Type B pancreatic cell (in vitro differentiated cells): ENCODE data around the gene NPPB. TPM values are rescaled to one million over a fixed set of nuclear protein-coding genes. Genes with fewer than 3 reads are reported as not detected.
A peak's percentile ranks its signal among the peaks of the same experiment; 100 is the strongest.
"Not testable (repeated sequence)": the region's sequence is repeated elsewhere in the genome, so short reads cannot be mapped to it uniquely, and the experiment has no call there.

ENCODE experiments used
- DNase-seq: peaks from one replicate; pipeline ENCODE4 v3.0.0; 2021; ENCODE audit warnings: mixed read lengths; ENCODE audit not compliant: unreplicated experiment; ENCODE audit errors: extremely low spot score
- H3K27ac Mint-ChIP-seq: 2 replicates; pipeline ENCODE4 v1.8.0; 2021; ENCODE audit warnings: mild to moderate bottlenecking, mixed read lengths
- H3K27me3 Mint-ChIP-seq: 2 replicates; pipeline ENCODE4 v1.8.0; 2021; ENCODE audit warnings: mixed read lengths
- H3K36me3 Mint-ChIP-seq: 2 replicates; pipeline ENCODE4 v1.8.0; 2021; ENCODE audit warnings: mixed read lengths
- H3K4me1 Mint-ChIP-seq: one replicate; pipeline ENCODE4 v1.8.0; 2021; ENCODE audit warnings: mixed read lengths; ENCODE audit not compliant: unreplicated experiment
- H3K4me3 Mint-ChIP-seq: 2 replicates; pipeline ENCODE4 v1.8.0; 2021; ENCODE audit warnings: mild to moderate bottlenecking, mixed read lengths
- H3K9me3 Mint-ChIP-seq: 2 replicates; pipeline ENCODE4 v1.8.0; 2021; ENCODE audit warnings: mixed read lengths
- long read RNA-seq: library from polyadenylated mRNA; unstranded; transcript quantifications from one replicate; pipeline ENCODE4 v2.0.0, GENCODE V29; 2020
- total RNA-seq: library from RNA; stranded (reverse); gene quantifications from 2 replicates; pipeline ENCODE4 v1.2.1, GENCODE V29; 2021; ENCODE audit warnings: low replicate concordance
- TF ChIP-seq, protein P1 (sequence below): fragments of 200-600 bp; sonication (generic); conservative IDR thresholded peaks from 2 replicates; pipeline ENCODE4 v1.5.0; 2021; ENCODE audit warnings: antibody characterized with exemption, mild to moderate bottlenecking

The NPPB gene
- total RNA-seq, result 0.71 and 1.7 TPM in 2 replicates
- long read RNA-seq, partial matches to known transcripts, result 0 of 1 reads
- long read RNA-seq, other reads (novel, unspliced or antisense), result 0 of 1 reads

GRCh38 chr1:11858613-11858967 is at the start of gene NPPB:
Gene NPPB, minus strand, starts transcription at chr1:11858945. Its CDS starts 112 bp downstream, at chr1:11858833.
- no peak within 1 kb of the TSS for H3K27ac Mint-ChIP-seq
- no peak for DNase-seq
- peak within 1 kb of the TSS; percentile 20 for H3K4me3 Mint-ChIP-seq
- no peaks in the 10 kb centered on the region for H3K4me1 Mint-ChIP-seq
- H3K27me3 Mint-ChIP-seq, result peaks cover 79% of the 10 kb centered on the region
- H3K9me3 Mint-ChIP-seq, result no peaks in the 10 kb centered on the region
- no peaks in the 10 kb centered on the region for H3K36me3 Mint-ChIP-seq
- TF ChIP-seq, protein P1, sequence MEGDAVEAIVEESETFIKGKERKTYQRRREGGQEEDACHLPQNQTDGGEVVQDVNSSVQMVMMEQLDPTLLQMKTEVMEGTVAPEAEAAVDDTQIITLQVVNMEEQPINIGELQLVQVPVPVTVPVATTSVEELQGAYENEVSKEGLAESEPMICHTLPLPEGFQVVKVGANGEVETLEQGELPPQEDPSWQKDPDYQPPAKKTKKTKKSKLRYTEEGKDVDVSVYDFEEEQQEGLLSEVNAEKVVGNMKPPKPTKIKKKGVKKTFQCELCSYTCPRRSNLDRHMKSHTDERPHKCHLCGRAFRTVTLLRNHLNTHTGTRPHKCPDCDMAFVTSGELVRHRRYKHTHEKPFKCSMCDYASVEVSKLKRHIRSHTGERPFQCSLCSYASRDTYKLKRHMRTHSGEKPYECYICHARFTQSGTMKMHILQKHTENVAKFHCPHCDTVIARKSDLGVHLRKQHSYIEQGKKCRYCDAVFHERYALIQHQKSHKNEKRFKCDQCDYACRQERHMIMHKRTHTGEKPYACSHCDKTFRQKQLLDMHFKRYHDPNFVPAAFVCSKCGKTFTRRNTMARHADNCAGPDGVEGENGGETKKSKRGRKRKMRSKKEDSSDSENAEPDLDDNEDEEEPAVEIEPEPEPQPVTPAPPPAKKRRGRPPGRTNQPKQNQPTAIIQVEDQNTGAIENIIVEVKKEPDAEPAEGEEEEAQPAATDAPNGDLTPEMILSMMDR, result no peak

GRCh38 chr1:11908095-11908675 is 49.4 kb upstream of the NPPB start:
- peak overlapping the region; percentile 94 for H3K4me3 Mint-ChIP-seq

GRCh38 chr1:11907275-11908094 is 48.7 kb upstream of the NPPB start:
- H3K36me3 Mint-ChIP-seq, result no peaks in the 10 kb centered on the region
- peak; percentile 93 for DNase-seq
- no peaks in the 10 kb centered on the region for H3K9me3 Mint-ChIP-seq
- H3K4me1 Mint-ChIP-seq, result peaks cover 18% of the 10 kb centered on the region
- TF ChIP-seq, protein P1, result peak; percentile 85
- H3K27me3 Mint-ChIP-seq, result peaks cover 12% of the 10 kb centered on the region
- peak overlapping the region; percentile 100 for H3K27ac Mint-ChIP-seq
- peak overlapping the region; percentile 94 for H3K4me3 Mint-ChIP-seq

More at GRCh38 chr1:11908095-11908675, 49.4 kb upstream of the NPPB start:
- TF ChIP-seq, protein P1, result no peak
- DNase-seq, result no peak
- no peaks in the 10 kb centered on the region for H3K36me3 Mint-ChIP-seq
- peak overlapping the region; percentile 100 for H3K27ac Mint-ChIP-seq
- peaks cover 12% of the 10 kb centered on the region for H3K27me3 Mint-ChIP-seq
- no peaks in the 10 kb centered on the region for H3K9me3 Mint-ChIP-seq
- H3K4me1 Mint-ChIP-seq, result peaks cover 20% of the 10 kb centered on the region

DNA sequence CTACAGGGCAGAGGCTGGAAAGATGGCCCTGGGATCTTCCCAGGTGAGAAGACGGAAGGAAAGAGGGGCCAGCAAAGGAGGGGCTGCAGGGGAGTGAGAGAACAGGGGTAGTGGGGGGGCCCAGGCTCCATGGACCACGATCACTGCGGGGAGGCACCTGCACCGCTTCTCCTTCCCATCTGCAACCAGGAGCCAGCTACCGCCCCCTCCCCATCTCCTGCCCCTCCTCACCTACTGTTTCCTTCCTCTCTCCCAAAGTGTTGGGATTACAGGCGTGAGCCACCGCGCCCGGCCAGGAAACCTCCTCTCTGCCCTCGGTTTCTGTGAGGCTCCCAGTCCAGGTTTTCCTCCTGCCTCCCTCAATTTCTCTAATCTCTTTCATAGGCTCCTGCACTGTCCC is 48.1 kb upstream of the NPPB start:
- Mint-ChIP-seq H3K36me3 (no peaks in the 10 kb centered on the region), H3K9me3 (no peaks in the 10 kb centered on the region), H3K4me3 (no peak overlapping the region), H3K27me3 (peaks cover 12% of the 10 kb centered on the region), H3K4me1 (peaks cover 13% of the 10 kb centered on the region), H3K27ac (peak overlapping the region; percentile 100)
- TF ChIP-seq, protein P1, result no peak
- DNase-seq, result no peak

DNA sequence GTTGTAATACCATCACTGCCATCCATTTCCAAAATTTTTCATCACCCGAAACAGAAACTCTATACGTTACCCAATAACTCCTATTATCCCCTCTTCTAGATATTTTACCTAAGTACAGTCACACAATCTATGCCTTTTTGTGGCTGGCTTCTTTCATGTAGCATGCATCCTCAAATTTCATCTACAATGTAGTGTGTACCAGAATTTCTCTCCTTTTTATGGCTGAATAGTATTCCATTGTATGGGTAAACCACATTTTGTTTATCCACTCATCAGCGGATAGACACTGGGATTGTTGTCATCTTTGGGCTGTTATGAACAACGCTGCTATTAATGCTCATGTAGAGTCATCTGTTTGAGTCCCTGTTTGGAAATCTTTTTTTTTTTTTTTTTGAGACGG is 46.2 kb upstream of the NPPB start:
- no peak overlapping the region for H3K4me3 Mint-ChIP-seq
- DNase-seq, result no peak
- H3K27me3 Mint-ChIP-seq, result peaks cover 17% of the 10 kb centered on the region
- no peak overlapping the region for H3K27ac Mint-ChIP-seq
- no peaks in the 10 kb centered on the region for H3K36me3 Mint-ChIP-seq
- TF ChIP-seq, protein P1, result no peak
- peaks cover 13% of the 10 kb centered on the region for H3K4me1 Mint-ChIP-seq
- H3K9me3 Mint-ChIP-seq, result no peaks in the 10 kb centered on the region

DNA sequence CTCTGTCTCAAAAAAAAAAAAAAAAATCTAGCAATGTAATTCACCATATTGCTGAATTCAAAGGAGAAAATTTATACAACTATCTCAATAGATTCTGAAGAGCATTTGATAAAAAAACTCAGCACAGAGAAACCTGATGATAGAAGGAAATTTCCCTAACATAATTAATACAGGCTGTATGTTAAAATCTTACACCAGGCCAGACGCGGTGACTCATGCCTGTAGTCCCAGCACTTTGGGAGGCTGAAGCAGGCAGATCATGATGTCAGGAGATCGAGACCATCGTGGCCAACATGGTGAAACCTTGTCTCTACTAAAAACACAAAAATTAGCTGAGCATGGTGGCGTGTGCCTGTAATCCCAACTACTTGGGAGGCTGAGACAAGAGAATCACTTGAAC is 45.4 kb upstream of the NPPB start:
- not testable (repeated sequence) for H3K4me3 Mint-ChIP-seq, H3K36me3 Mint-ChIP-seq, DNase-seq

More for the DNA sequence above, 45.4 kb upstream of the NPPB start:
- H3K27ac Mint-ChIP-seq, H3K9me3 Mint-ChIP-seq, H3K4me1 Mint-ChIP-seq: not testable (repeated sequence)
- peaks cover 25% of the 10 kb centered on the region for H3K27me3 Mint-ChIP-seq
